GM23248 (cell line): ENCODE measurements around the gene DTX2. TPM values are rescaled to one million over a fixed set of nuclear protein-coding genes. Genes with fewer than 3 reads are reported as not detected.

Experiments used
- DNase-seq: peaks from one replicate; pipeline ENCODE4 v3.0.0-alpha.2; 2015
- H2AFZ ChIP-seq: fragments of 200-600 bp; sonication (generic); 2 replicates; pipeline ENCODE4 v1.6.1; 2016; ENCODE audit warnings: antibody characterized with exemption
- H3F3A ChIP-seq: fragments of 200-600 bp; sonication (generic); 2 replicates; pipeline ENCODE4 v1.6.1; 2016; ENCODE audit warnings: mild to moderate bottlenecking, antibody characterized with exemption, mixed run types; ENCODE audit not compliant: insufficient read depth
- H3K27ac ChIP-seq: fragments of 200-600 bp; sonication (generic); 2 replicates; pipeline ENCODE4 v1.5.1; 2016; ENCODE audit warnings: mild to moderate bottlenecking
- H3K27me3 ChIP-seq: fragments of 200-600 bp; sonication (generic); replicated peaks from 2 replicates; pipeline ENCODE4 v1.6.1; 2016; ENCODE audit warnings: mild to moderate bottlenecking; ENCODE audit not compliant: insufficient read depth
- H3K36me3 ChIP-seq: fragments of 200-600 bp; sonication (generic); 2 replicates; pipeline ENCODE4 v1.6.1; 2016; ENCODE audit warnings: low read depth, mild to moderate bottlenecking
- H3K4me1 ChIP-seq: fragments of 200-600 bp; sonication (generic); 2 replicates; pipeline ENCODE4 v1.6.1; 2016; ENCODE audit warnings: mild to moderate bottlenecking; ENCODE audit not compliant: insufficient read depth
- H3K4me2 ChIP-seq: fragments of 200-600 bp; sonication (generic); one replicate; pipeline ENCODE4 v1.6.1; 2016; ENCODE audit warnings: mild to moderate bottlenecking; ENCODE audit not compliant: unreplicated experiment
- H3K4me3 ChIP-seq: fragments of 200-600 bp; sonication (generic); 2 replicates; pipeline ENCODE4 v1.5.1; 2016; ENCODE audit warnings: mild to moderate bottlenecking
- H3K79me2 ChIP-seq: fragments of 200-600 bp; sonication (generic); 2 replicates; pipeline ENCODE4 v1.6.1; 2016; ENCODE audit warnings: mild to moderate bottlenecking; ENCODE audit not compliant: insufficient read depth
- H3K9ac ChIP-seq: fragments of 200-600 bp; sonication (generic); 2 replicates; pipeline ENCODE4 v1.6.1; 2016; ENCODE audit warnings: mild to moderate bottlenecking
- H3K9me2 ChIP-seq: fragments of 200-600 bp; sonication (generic); 2 replicates; pipeline ENCODE4 v1.6.1; 2016; ENCODE audit warnings: mixed run types, mild to moderate bottlenecking, moderate library complexity; ENCODE audit not compliant: insufficient read depth
- H3K9me3 ChIP-seq: fragments of 200-600 bp; sonication (generic); one replicate; pipeline ENCODE4 v1.6.1; 2017; ENCODE audit warnings: low read depth
- H4K20me1 ChIP-seq: fragments of 200-600 bp; sonication (generic); 2 replicates; pipeline ENCODE4 v1.6.0; 2016; ENCODE audit not compliant: insufficient read depth
- EZH2 ChIP-seq: fragments of 200-600 bp; sonication (generic); IDR thresholded peaks from 2 replicates; pipeline ENCODE4 v1.6.1; 2018; ENCODE audit warnings: antibody characterized with exemption, mild to moderate bottlenecking; ENCODE audit not compliant: insufficient read depth, poor library complexity, severe bottlenecking
- EZH2phosphoT487 ChIP-seq: fragments of 200-600 bp; sonication (generic); IDR thresholded peaks from 2 replicates; pipeline ENCODE4 v1.6.1; 2018; ENCODE audit warnings: antibody characterized with exemption, moderate library complexity, mild to moderate bottlenecking, low read depth; ENCODE audit not compliant: insufficient read depth
- WGBS, 2 experiments: methylation state at CpG; one replicate each; pipeline ENCODE4 v1.1.6; 2015 to 2017; ENCODE audit warnings: low lambda C conversion rate in 2 of 2, low coverage in 1 of 2; ENCODE audit errors: missing lambda C conversion rate in 2 of 2; 5-methylcytosine and 5-hydroxymethylcytosine counted together
- in situ Hi-C: fragments of 300-500 bp; cut with MboI; formaldehyde crosslinking; loops from 2 replicates; pipeline ENCODE4 v1.15.0; 2020
- polyA plus RNA-seq: library from polyadenylated mRNA; unstranded; fragments of >200 nt; fragmentation: Nextera tagmentation; extraction: Ambion mirVana; gene quantifications from 2 replicates; pipeline ENCODE4 v1.2.1, GENCODE V29; 2016
- total RNA-seq: library from RNA; depleted of rRNA; stranded (reverse); fragments of >200 nt; shearing (Covaris generic); gene quantifications from 2 replicates; pipeline ENCODE4 v1.2.3, GENCODE V29; 2014

Gene DTX2
- total and polyA plus RNA-seq, 2 experiments from 2014 or later, result 4.3 to 9.7 TPM

GRCh38 chr7:76426246-76426645 is 35.3 kb upstream of the DTX2 start:
- no peaks in the 10 kb centered on the region for H3K9me3 ChIP-seq
- no peaks in the 10 kb centered on the region for H3K79me2 ChIP-seq
- no peak overlapping the region for H3K9ac ChIP-seq
- no peak overlapping the region for H3K4me3 ChIP-seq
- in situ Hi-C loops, result no loop called here
- H3K27me3 ChIP-seq, result no peaks in the 10 kb centered on the region
- peaks cover 18% of the 10 kb centered on the region for H3K4me1 ChIP-seq
- H3K27ac ChIP-seq, result no peak overlapping the region
- WGBS, 2 experiments, result 74 to 83% methylated on average over 4 of the region's 4 CpGs
- no peaks in the 10 kb centered on the region for H3K9me2 ChIP-seq
- TF ChIP-seq EZH2phosphoT487, result no peak
- no peak for TF ChIP-seq EZH2
- H3K36me3 ChIP-seq, result no peaks in the 10 kb centered on the region
- H4K20me1 ChIP-seq, result no peaks in the 10 kb centered on the region
- peaks cover 5% of the 10 kb centered on the region; the same call in 1 of the 2 replicates for H3F3A ChIP-seq
- no peak for DNase-seq
- H2AFZ ChIP-seq, result no peak overlapping the region
- no peak overlapping the region for H3K4me2 ChIP-seq

- Histone ChIP-seq H3K36me3 (no peaks in the 10 kb centered on the region), H3K4me2 (no peak overlapping the region), H3K4me3 (no peak overlapping the region), H3K79me2 (no peaks in the 10 kb centered on the region), H3K9ac (no peak overlapping the region), H3K9me3 (no peaks in the 10 kb centered on the region), H3K9me2 (no peaks in the 10 kb centered on the region), H3K27me3 (no peaks in the 10 kb centered on the region), H3K4me1 (peaks cover 10% of the 10 kb centered on the region), H3K27ac (no peak overlapping the region), H3F3A (no peaks in the 10 kb centered on the region), H2AFZ (no peak overlapping the region), H4K20me1 (no peaks in the 10 kb centered on the region)
- WGBS, 2 experiments, result 67 to 72% methylated on average over 5 of the region's 5 CpGs
- in situ Hi-C loops, result no loop called here
- TF ChIP-seq EZH2phosphoT487 (no peak), EZH2 (no peak)
- no peak for DNase-seq
Observed at GRCh38 chr7:76427635-76428034, 33.9 kb upstream of the DTX2 start.

- DNase-seq, result no peak
- Histone ChIP-seq H3F3A (no peaks in the 10 kb centered on the region), H3K27me3 (no peaks in the 10 kb centered on the region), H3K36me3 (no peaks in the 10 kb centered on the region), H3K9ac (no peak overlapping the region), H3K4me1 (peaks cover 8% of the 10 kb centered on the region), H3K9me2 (no peaks in the 10 kb centered on the region), H4K20me1 (no peaks in the 10 kb centered on the region), H3K9me3 (no peaks in the 10 kb centered on the region), H2AFZ (no peak overlapping the region), H3K4me3 (no peak overlapping the region), H3K79me2 (no peaks in the 10 kb centered on the region), H3K4me2 (no peak overlapping the region), H3K27ac (no peak overlapping the region)
- 71 to 77% methylated on average over 11 to 13 of the region's 13 CpGs for WGBS, 2 experiments
- no peak for TF ChIP-seq EZH2phosphoT487
- no peak for TF ChIP-seq EZH2
- in situ Hi-C loops, result no loop called here
Observed at GRCh38 chr7:76428149-76428823, 33.2 kb upstream of the DTX2 start.

GRCh38 chr7:76428868-76429805 is 32.4 kb upstream of the DTX2 start:
- peak; percentile 34 for DNase-seq
- Histone ChIP-seq H3K79me2 (no peaks in the 10 kb centered on the region), H3F3A (no peaks in the 10 kb centered on the region), H3K27ac (no peak overlapping the region), H4K20me1 (no peaks in the 10 kb centered on the region), H3K4me1 (no peaks in the 10 kb centered on the region), H3K27me3 (no peaks in the 10 kb centered on the region), H3K4me3 (no peak overlapping the region), H3K9me2 (no peaks in the 10 kb centered on the region), H3K36me3 (no peaks in the 10 kb centered on the region), H3K9ac (no peak overlapping the region), H2AFZ (no peak overlapping the region), H3K9me3 (no peaks in the 10 kb centered on the region), H3K4me2 (no peak overlapping the region)
- 82 to 86% methylated on average over 18 of the region's 18 CpGs for WGBS, 2 experiments
- TF ChIP-seq EZH2phosphoT487, result no peak
- TF ChIP-seq EZH2, result no peak
- in situ Hi-C loops, result no loop called here
